K562 (cell line): ENCODE measurements around the gene RPS23. TPM values are rescaled to one million over a fixed set of nuclear protein-coding genes. Genes with fewer than 3 reads are reported as not detected.

ENCODE experiments used
- AFF1 ChIP-seq, 2 experiments: fragments of 450-650 bp; IDR thresholded peaks; 2 replicates each; pipeline ENCODE4 v1.6.1; 2018; ENCODE audit warnings: mild to moderate bottlenecking in 2 of 2, low read depth in 1 of 2; ENCODE audit not compliant: partially characterized antibody in 2 of 2
- ELF1 ChIP-seq: fragments of 200-800 bp; sonication (Bioruptor generic); IDR thresholded peaks from 2 replicates; pipeline ENCODE4 v1.6.1; 2016; ENCODE audit warnings: missing genetic modification characterization, missing compliant biosample characterization
- ETV6 ChIP-seq, 3 experiments: fragments of 150-350 bp in 1 of 3; sonication (generic) in 1 of 3; formaldehyde crosslinking in 1 of 3; IDR thresholded peaks; 2 replicates each; pipeline versions ENCODE4 v1.6.1 to v1.8.0; 2014 to 2022; ENCODE audit warnings: borderline replicate concordance in 2 of 3, low read depth in 2 of 3, antibody characterized with exemption in 1 of 3, low read length in 1 of 3, mild to moderate bottlenecking in 1 of 3, missing genetic modification reagents in 1 of 3
- FOXP1 ChIP-seq: sonication (generic); formaldehyde crosslinking; IDR thresholded peaks from 2 replicates; pipeline ENCODE4 v1.8.0; 2022; ENCODE audit warnings: mild to moderate bottlenecking, missing genetic modification reagents
- GABPB1 ChIP-seq: sonication (generic); formaldehyde crosslinking; IDR thresholded peaks from 2 replicates; pipeline ENCODE4 v1.8.0; 2022; ENCODE audit warnings: mild to moderate bottlenecking, missing genetic modification reagents
- HDAC6 ChIP-seq: IDR thresholded peaks from 2 replicates; pipeline ENCODE4 v1.6.1; 2012; ENCODE audit warnings: low read depth, mild to moderate bottlenecking, control low read depth, inconsistent platforms, low read length, moderate library complexity
- MAZ ChIP-seq, 2 experiments: fragments of 450-650 bp in 1 of 2; sonication (generic) in 1 of 2; formaldehyde crosslinking; IDR thresholded peaks in 1 of 2; conservative IDR thresholded peaks in 1 of 2; 2 replicates each; pipeline versions ENCODE4 v1.4.0 to v1.5.0; 2020; ENCODE audit warnings: mild to moderate bottlenecking in 1 of 2, missing genetic modification reagents in 1 of 2
- MNT ChIP-seq, 2 experiments: fragments of 450-650 bp; conservative IDR thresholded peaks; 2 replicates each; pipeline ENCODE4 v1.6.1; 2017; ENCODE audit warnings: mild to moderate bottlenecking in 2 of 2, moderate library complexity in 2 of 2
- NR2C2 ChIP-seq, 2 experiments: fragments of 200-800 bp in 1 of 2; sonication (Bioruptor generic) in 1 of 2; sonication (generic) in 1 of 2; formaldehyde crosslinking in 1 of 2; IDR thresholded peaks; 2 replicates each; pipeline versions ENCODE4 v1.6.1 to v1.8.0; 2016 to 2022; ENCODE audit warnings: mild to moderate bottlenecking in 1 of 2, missing compliant biosample characterization in 1 of 2, missing genetic modification characterization in 1 of 2, missing genetic modification reagents in 1 of 2
- POLR2A ChIP-seq: fragments of 450-650 bp; conservative IDR thresholded peaks from 2 replicates; pipeline ENCODE4 v1.6.1; 2016
- SMC3 ChIP-seq: conservative IDR thresholded peaks from 2 replicates; pipeline ENCODE4 v1.6.1; 2011; ENCODE audit warnings: low read depth, low read length, improper control_type of control experiment; ENCODE audit not compliant: insufficient read depth
- TAF1 ChIP-seq: IDR thresholded peaks from 2 replicates; pipeline ENCODE4 v1.6.1; 2011; ENCODE audit warnings: mild to moderate bottlenecking, low read length, moderate library complexity; ENCODE audit not compliant: insufficient read depth, control insufficient read depth, severe bottlenecking; ENCODE audit errors: extremely low read depth
- USF2 ChIP-seq: sonication (generic); formaldehyde crosslinking; IDR thresholded peaks from 2 replicates; pipeline ENCODE4 v1.5.0; 2020; ENCODE audit warnings: missing genetic modification reagents
- ZBTB26 ChIP-seq: fragments of 450-650 bp; formaldehyde crosslinking; IDR thresholded peaks from 2 replicates; pipeline ENCODE4 v1.4.0; 2022; ENCODE audit warnings: missing genetic modification characterization
- ZBTB7A ChIP-seq: IDR thresholded peaks from 2 replicates; pipeline ENCODE4 v1.6.1; 2011; ENCODE audit warnings: low read depth, mild to moderate bottlenecking, low read length, moderate library complexity, borderline replicate concordance; ENCODE audit not compliant: control insufficient read depth
- ZNF175 ChIP-seq: fragments of 200-800 bp; sonication (Bioruptor generic); IDR thresholded peaks from 2 replicates; pipeline ENCODE4 v1.6.1; 2016; ENCODE audit warnings: low read depth, mild to moderate bottlenecking, missing genetic modification characterization, missing compliant biosample characterization
- polyA plus RNA-seq, 8 experiments: library from polyadenylated mRNA; depleted of rRNA in 4 of 8; stranded (reverse) in 5 of 8; unstranded in 3 of 8; fragments of >200 nt; fragmentation: Nextera tagmentation in 2 of 8; fragmentation: Illumina TruSeq in 1 of 8; extraction: Ambion mirVana in 2 of 8; extraction: Trizol in 1 of 8; gene quantifications; 2 replicates each; pipeline versions ENCODE4 v1.2.1 to v1.2.3, GENCODE V29; 2011 to 2014; ENCODE audit warnings: inconsistent platforms in 1 of 8, missing spikeins in 1 of 8
- total RNA-seq, 7 experiments: library from RNA; depleted of rRNA in 6 of 7; stranded (reverse); fragments of >200 nt in 6 of 7; fragmentation: Illumina TruSeq in 2 of 7; extraction: Trizol in 2 of 7; gene quantifications; 2 replicates each; pipeline versions ENCODE4 v1.2.1 to v1.2.3, GENCODE V29; 2011 to 2021; ENCODE audit warnings: low replicate concordance in 1 of 7

Gene RPS23
- total and polyA plus RNA-seq, 9 of the 15 experiments (the other 6 are each of a cell fraction or from before 2014, with no cell fraction given), result 3,252 to 10,689 (median 6,302) TPM

- TF ChIP-seq ETV6 (IDR thresholded peaks at IDR 0.05; ENCODE audit: borderline replicate concordance in 1 of 2, low read depth in 2 of 2, low read length in 1 of 2) (no peak), ETV6 (CRISPR knock-in tag; IDR thresholded peaks at IDR 0.05; ENCODE audit: borderline replicate concordance) (peak; percentile 39; the same call in 1 of the 2 replicates), FOXP1 (CRISPR knock-in tag) (peak; percentile 38), HDAC6 (no peak), MNT (conservative IDR thresholded peaks at IDR 0.05) (peak; percentile 87 to 89), ELF1 (tag) (peak; percentile 68; the same call in 1 of the 2 replicates), USF2 (CRISPR knock-in tag) (peak; percentile 64), TAF1 (peak; percentile 96), ZBTB7A (0 out of 2 replicates have a peak, but pooled peaks have one; percentile 46), ZNF175 (CRISPR knock-in tag) (0 out of 2 replicates have a peak, but pooled peaks have one; percentile 4), SMC3 (0 out of 2 replicates have a peak, but pooled peaks have one; percentile 15), NR2C2 (CRISPR knock-in tag; IDR thresholded peaks at IDR 0.05) (0 out of 2 replicates have a peak, but pooled peaks have one; percentile 29), NR2C2 (tag; IDR thresholded peaks at IDR 0.05) (no peak), ZBTB26 (CRISPR knock-in tag) (no peak), MAZ (CRISPR knock-in tag; conservative IDR thresholded peaks at IDR 0.05 in 1 of 2, IDR thresholded peaks at IDR 0.05 in 1 of 2) (peak in 1 of 2 experiments; percentile 53; a peak in 3 of 4 replicates), POLR2A (peak; percentile 97), GABPB1 (CRISPR knock-in tag) (peak; percentile 81), AFF1 (IDR thresholded peaks at IDR 0.05; ENCODE audit: low read depth in 1 of 2, partially characterized antibody in 2 of 2) (peak in 1 of 2 experiments; percentile 90)
These were observed at the start of gene RPS23 (continued) for GRCh38 chr5:82277987-82278710.
